ENCODE data around the gene SDR39U1. TPM values are rescaled to one million over a fixed set of nuclear protein-coding genes. Genes with fewer than 3 reads are reported as not detected.

SDR39U1 gene
- total and polyA plus RNA-seq, 10 of the 15 experiments (the other 5 are each of a cell fraction or from before 2014, with no cell fraction given) = 14.0 to 89.3 (median 42.2) TPM

DNA sequence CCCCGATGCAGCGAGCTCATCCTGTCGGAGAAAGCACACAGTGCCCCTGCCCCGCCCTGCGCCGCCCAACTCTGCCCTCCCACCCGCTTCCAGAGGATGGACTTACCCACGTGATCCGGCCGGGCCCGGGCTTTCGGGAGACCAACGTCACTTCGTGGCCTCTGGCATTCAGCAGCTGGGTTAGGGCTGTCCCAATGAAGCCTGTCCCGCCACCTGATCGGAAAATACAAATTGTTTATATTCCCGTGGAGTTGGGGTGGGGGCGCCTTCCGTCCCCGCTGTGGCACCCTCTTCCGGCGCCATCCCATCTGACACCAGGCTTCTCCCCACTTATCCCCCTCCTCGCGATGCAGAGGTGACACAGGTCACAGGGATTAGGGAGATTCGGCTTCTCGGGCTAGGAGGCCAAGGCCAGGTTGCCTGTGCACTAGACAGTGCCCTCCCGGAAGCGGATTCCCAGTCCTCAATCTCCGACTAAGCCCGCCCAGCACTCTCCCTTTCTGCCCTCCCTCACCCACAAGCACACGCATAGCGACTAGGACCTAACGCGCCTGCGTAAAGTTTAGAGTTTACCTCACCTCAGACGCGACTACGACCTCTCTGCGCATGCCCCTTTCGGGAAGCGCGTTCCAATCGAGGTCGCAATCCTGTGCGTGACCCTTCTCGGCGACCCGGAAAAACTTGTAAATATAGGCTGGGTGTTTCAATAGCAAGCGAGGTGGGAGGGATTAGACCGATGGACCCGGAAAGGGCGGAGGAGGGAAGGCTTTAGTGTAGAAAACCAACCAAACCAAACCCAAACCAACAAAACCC, at the start of gene SDR39U1 (continued):
- TF ChIP-seq ZNF207 (IDR thresholded peaks at IDR 0.05; ENCODE audit: borderline replicate concordance) (0 out of 2 replicates have a peak, but pooled peaks have one; percentile 47), HDGF (IDR thresholded peaks at IDR 0.05) (peak; percentile 91), TCF7 (IDR thresholded peaks at IDR 0.05; ENCODE audit: borderline replicate concordance) (no peak), GABPA (IDR thresholded peaks at IDR 0.05; ENCODE audit: low read depth) (peak; percentile 95), YY1 (IDR thresholded peaks at IDR 0.05; ENCODE audit: low read depth, low read length) (0 out of 2 replicates have a peak, but pooled peaks have one; percentile 64), POLR2AphosphoS5 (IDR thresholded peaks at IDR 0.05; ENCODE audit: low read length) (peak; percentile 87), NR2C2 (IDR thresholded peaks at IDR 0.05; ENCODE audit: borderline replicate concordance, control insufficient read depth, insufficient read length, low read depth) (peak; percentile 83), TAF1 (IDR thresholded peaks at IDR 0.05; ENCODE audit: borderline replicate concordance, low read depth, low read length) (peak; percentile 28; the same call in 1 of the 2 replicates), MTA2 (IDR thresholded peaks at IDR 0.05; ENCODE audit: low read depth) (peak; percentile 95), BCL11A (IDR thresholded peaks at IDR 0.05; ENCODE audit: low read depth, low read length) (0 out of 2 replicates have a peak, but pooled peaks have one; percentile 30), POLR2A (IDR thresholded peaks at IDR 0.05; ENCODE audit: low read depth, low read length) (peak; percentile 90), TCF12 (IDR thresholded peaks at IDR 0.05; ENCODE audit: low read depth, low read length) (peak; percentile 9; the same call in 1 of the 2 replicates), TCF3 (IDR thresholded peaks at IDR 0.05; ENCODE audit: borderline replicate concordance, insufficient read depth, low read depth, low read length) (no peak), LARP7 (IDR thresholded peaks at IDR 0.05) (peak; percentile 60; the same call in 1 of the 2 replicates), BMI1 (IDR thresholded peaks at IDR 0.05; ENCODE audit: borderline replicate concordance) (no peak), MXI1 (IDR thresholded peaks at IDR 0.05; ENCODE audit: low read depth, low read length) (peak; percentile 70), CREM (IDR thresholded peaks at IDR 0.05; ENCODE audit: low read depth) (peak; percentile 74; the same call in 1 of the 2 replicates), STAT1 (conservative IDR thresholded peaks at IDR 0.05) (no peak; the same call in 1 of the 2 replicates), PAX5 (IDR thresholded peaks at IDR 0.05; ENCODE audit: borderline replicate concordance, low read depth, low read length) (0 out of 2 replicates have a peak, but pooled peaks have one; percentile 1), NFYB (IDR thresholded peaks at IDR 0.05; ENCODE audit: insufficient read depth, low read depth, low read length) (peak; percentile 83), RELA (IDR thresholded peaks at IDR 0.05; ENCODE audit: borderline replicate concordance, partially characterized antibody) (peak; percentile 37), MEF2B (IDR thresholded peaks at IDR 0.05; ENCODE audit: partially characterized antibody, poor library complexity, severe bottlenecking) (peak; percentile 33), EP300 (IDR thresholded peaks at IDR 0.05; ENCODE audit: borderline replicate concordance in 1 of 2, control insufficient read depth in 1 of 2, low read depth in 2 of 2, low read length in 2 of 2) (no peak), SPI1 (IDR thresholded peaks at IDR 0.05; ENCODE audit: borderline replicate concordance, insufficient read depth, low read depth, low read length) (no peak)
- TF ChIP-seq, protein P1, sequence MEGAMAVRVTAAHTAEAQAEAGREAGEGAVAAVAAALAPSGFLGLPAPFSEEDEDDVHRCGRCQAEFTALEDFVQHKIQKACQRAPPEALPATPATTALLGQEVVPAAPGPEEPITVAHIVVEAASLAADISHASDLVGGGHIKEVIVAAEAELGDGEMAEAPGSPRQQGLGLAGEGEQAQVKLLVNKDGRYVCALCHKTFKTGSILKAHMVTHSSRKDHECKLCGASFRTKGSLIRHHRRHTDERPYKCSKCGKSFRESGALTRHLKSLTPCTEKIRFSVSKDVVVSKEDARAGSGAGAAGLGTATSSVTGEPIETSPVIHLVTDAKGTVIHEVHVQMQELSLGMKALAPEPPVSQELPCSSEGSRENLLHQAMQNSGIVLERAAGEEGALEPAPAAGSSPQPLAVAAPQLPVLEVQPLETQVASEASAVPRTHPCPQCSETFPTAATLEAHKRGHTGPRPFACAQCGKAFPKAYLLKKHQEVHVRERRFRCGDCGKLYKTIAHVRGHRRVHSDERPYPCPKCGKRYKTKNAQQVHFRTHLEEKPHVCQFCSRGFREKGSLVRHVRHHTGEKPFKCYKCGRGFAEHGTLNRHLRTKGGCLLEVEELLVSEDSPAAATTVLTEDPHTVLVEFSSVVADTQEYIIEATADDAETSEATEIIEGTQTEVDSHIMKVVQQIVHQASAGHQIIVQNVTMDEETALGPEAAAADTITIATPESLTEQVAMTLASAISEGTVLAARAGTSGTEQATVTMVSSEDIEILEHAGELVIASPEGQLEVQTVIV (IDR thresholded peaks at IDR 0.05; ENCODE audit: borderline replicate concordance, partially characterized antibody) = peak; percentile 23
- TF ChIP-seq, protein P2, sequence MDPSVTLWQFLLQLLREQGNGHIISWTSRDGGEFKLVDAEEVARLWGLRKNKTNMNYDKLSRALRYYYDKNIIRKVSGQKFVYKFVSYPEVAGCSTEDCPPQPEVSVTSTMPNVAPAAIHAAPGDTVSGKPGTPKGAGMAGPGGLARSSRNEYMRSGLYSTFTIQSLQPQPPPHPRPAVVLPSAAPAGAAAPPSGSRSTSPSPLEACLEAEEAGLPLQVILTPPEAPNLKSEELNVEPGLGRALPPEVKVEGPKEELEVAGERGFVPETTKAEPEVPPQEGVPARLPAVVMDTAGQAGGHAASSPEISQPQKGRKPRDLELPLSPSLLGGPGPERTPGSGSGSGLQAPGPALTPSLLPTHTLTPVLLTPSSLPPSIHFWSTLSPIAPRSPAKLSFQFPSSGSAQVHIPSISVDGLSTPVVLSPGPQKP (IDR thresholded peaks at IDR 0.05; ENCODE audit: low read depth, low read length) = peak; percentile 29; the same call in 1 of the 2 replicates
- TF ChIP-seq, protein P3, sequence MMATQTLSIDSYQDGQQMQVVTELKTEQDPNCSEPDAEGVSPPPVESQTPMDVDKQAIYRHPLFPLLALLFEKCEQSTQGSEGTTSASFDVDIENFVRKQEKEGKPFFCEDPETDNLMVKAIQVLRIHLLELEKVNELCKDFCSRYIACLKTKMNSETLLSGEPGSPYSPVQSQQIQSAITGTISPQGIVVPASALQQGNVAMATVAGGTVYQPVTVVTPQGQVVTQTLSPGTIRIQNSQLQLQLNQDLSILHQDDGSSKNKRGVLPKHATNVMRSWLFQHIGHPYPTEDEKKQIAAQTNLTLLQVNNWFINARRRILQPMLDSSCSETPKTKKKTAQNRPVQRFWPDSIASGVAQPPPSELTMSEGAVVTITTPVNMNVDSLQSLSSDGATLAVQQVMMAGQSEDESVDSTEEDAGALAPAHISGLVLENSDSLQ (IDR thresholded peaks at IDR 0.05) = peak; percentile 27; the same call in 1 of the 2 replicates
